HG02938 (cell line): Measurements from ENCODE around the gene ELMO3.

Experiments
- ATAC-seq: cut with Tn5 transposase; IDR thresholded peaks from one replicate; pipeline ENCODE4 v1.9.1; 2021; ENCODE audit warnings: mild to moderate bottlenecking, moderate library complexity; ENCODE audit not compliant: unreplicated experiment

The ELMO3 gene

DNA sequence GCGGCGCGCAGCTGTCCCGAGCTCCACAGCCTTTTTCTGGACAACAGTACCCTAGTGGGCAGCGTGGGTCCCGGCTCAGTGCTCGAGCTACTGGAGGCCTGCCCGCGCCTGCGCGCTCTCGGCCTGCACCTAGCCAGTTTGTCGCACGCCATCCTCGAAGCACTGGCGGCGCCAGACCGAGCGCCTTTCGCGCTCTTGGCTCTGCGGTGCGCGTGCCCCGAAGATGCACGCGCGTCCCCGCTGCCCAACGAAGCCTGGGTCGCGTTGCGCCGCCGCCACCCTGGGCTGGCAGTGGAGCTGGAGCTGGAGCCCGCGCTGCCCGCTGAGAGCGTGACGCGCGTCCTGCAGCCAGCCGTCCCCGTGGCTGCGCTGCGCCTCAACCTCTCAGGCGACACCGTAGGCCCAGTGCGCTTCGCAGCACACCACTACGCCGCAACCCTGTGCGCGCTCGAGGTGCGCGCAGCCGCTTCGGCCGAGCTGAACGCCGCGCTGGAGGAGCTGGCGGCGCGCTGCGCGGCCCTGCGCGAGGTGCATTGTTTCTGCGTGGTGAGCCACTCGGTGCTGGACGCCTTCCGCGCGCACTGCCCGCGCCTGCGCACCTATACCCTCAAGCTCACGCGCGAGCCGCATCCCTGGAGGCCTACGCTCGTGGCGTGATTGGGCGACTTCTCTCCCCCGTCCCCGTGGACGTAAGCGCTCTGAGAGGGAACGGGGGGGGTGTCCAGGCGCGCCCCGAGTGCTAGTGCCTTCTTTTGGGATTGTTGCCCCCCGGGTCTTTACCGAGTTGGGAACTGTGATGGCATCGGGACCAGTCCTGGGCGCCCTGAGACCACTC, 35.5 kb upstream of the ELMO3 start:
- no peak for ATAC-seq

DNA sequence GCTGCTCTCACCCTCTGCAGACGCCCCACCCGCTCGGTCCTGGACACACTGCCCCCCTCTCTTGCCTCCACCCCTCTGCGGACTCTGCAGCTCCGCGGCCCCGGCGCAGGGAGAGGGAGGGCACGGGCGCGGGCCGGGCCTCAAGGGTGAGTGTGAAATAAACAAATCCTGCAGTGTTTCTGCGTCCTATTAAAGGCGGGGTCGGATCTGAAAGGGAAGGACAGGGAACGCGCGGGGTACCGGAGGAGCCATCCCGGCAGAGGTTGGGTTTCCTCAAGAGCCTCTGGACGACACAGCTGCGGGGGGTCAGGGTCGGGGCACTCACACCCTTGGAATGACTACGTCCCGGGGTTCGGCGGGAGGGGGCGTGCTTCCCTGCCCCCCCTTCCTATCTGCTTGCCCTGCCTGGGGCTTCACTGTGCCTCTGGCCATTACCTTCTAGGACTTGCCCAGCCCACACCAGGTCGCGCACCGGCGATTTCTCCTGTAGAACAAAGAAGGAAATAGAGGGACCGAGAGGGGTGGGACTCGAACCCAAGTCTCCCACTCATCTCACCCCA, 34.9 kb upstream of the ELMO3 start:
- no peak for ATAC-seq

DNA sequence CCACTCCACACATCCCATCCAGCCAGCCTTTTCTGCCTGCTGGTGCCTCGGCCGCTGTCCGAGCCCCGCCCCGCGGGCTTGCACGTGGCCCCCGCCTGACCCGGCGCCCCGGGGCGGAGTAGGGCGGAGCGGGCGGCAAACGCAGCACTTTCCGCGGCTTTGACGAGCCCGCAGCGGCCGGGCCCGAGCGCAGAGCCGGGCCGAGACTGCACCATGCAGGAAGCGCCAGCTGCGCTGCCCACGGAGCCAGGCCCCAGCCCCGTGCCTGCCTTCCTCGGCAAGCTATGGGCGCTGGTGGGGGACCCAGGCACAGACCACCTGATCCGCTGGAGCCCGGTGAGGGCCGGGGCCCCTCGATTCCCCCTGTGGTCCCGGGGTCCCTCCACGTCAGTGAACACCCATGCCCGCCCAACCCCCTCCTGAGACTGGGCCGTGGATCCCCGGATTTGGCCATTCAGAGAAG, 34.3 kb upstream of the ELMO3 start, which contains the start of gene HSF4:
HSF4 (plus strand) TSS at position 147 of the 463 bp plus-strand sequence; CDS start at position 214, 67 bp downstream.
- no peak for ATAC-seq

DNA sequence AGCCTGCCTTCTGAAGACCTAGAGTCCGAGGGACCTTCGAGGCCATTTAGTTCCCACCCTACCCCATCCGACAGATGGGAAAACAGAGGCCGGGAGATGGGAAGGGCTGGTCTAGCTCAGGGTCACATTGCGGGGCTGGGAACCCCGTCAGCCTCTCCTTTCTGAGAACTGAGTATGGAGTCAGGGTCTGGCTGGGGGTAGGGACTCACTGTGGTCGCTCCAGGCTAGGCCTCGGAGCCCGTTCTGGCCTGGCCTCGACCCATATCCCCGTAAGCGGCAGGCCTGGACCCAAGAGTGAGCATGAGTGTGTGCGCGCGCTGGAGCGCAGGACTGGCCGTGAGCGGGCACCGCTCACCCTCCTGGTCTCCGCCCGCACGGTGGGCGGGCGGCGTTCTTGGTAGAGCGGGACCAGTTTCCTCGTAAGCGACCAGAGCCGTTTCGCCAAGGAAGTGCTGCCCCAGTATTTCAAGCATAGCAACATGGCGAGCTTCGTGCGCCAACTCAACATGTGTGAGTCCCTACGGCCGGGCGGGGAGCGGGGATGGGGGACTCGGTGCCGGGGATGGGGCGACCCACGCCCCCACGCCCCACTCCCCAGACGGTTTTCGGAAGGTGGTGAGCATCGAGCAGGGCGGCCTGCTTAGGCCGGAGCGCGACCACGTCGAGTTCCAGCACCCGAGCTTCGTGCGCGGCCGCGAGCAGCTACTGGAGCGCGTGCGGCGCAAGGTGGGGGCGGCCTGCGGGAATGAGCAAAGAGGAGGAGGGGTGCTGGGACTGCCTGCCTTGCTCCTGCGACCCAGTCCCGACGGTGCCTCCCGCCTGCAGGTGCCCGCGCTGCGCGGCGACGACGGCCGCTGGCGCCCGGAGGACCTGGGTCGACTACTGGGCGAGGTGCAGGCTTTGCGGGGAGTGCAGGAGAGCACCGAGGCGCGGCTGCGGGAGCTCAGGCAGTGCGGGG, 33.5 kb upstream of the ELMO3 start:
- ATAC-seq = no peak

DNA sequence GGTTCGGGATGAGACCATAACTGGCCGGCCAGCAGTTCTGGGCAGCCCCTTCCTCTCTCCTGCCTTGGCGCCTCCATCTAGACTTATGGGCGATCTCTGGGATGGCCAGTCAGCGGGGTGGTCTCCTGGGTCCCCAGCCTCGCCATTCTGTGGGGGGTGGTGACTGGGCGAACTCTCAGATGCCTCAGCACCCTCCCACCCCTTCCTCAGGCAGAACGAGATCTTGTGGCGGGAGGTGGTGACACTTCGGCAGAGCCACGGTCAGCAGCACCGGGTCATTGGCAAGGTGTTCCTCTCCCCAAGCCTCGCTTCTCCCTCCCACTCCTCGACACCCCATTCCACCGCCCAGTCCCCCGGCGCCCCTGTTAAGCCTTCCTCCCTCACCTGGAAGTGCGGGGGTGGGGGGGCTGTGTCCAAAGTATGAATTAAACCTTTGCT, 32.8 kb upstream of the ELMO3 start:
- ATAC-seq = no peak

DNA sequence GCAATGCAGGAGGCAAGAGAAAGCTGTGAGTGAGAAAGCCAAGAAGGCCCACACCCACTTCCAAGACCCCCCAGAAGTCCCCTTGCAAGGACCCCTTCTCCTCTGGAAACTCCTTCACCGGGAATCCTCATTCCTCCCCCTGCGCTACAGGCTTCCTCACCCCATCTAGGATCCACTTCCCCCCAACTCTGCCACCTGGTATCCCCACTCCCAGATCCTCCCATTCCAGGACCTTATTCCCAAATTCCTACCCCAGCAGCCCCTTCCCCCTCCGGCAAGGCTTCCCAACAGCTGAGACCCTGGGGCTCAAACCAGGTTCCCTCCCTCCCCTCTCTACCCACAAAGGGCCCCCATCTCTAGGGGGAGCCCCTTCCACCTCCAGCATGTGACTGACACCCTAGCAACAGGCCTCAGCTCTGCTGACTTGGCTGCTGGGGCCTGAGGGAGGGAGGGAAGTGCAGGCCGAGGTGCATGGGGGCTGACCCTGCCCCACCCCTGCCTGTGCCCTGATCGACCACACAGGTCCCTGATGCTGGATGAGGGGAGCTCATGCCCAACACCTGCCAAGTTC, 32.2 kb upstream of the ELMO3 start:
- no peak for ATAC-seq

DNA sequence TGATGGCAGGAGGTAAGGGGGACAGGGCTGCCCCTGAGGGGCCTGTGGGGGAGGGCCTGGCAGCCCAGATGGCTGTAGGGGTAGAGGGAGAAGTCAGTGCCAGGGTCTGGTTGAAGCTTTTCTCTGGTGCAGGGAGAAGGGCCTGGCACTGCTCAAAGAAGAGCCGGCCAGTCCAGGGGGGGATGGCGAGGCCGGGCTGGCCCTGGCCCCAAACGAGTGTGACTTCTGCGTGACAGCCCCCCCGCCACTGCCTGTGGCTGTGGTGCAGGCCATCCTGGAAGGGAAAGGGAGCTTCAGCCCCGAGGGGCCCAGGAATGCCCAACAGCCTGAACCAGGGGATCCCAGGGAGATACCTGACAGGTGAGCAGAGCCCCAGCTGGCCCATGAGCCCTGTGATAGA, 31.3 kb upstream of the ELMO3 start:
- no peak for ATAC-seq

DNA sequence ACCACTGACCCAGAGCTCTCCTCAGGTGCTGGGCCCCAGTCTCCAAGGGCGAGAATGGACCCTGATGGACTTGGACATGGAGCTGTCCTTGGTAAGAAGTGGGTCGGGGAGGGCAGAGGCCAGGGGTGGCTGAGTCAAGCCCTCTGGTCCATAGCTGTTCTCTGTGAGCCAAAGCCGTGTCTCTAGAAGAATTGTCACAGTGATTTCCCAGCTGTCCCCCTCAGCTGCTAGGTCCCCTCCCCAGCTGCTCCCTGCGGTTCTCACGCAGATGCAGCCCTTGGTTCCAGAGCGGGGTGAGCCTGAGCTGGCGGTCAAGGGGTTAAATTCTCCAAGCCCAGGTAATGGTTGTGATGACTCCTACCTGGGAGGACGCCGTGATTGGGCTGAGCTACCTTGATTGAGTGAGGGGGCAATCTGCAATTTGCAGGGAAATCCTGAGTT, 29.9 kb upstream of the ELMO3 start:
- no peak for ATAC-seq

DNA sequence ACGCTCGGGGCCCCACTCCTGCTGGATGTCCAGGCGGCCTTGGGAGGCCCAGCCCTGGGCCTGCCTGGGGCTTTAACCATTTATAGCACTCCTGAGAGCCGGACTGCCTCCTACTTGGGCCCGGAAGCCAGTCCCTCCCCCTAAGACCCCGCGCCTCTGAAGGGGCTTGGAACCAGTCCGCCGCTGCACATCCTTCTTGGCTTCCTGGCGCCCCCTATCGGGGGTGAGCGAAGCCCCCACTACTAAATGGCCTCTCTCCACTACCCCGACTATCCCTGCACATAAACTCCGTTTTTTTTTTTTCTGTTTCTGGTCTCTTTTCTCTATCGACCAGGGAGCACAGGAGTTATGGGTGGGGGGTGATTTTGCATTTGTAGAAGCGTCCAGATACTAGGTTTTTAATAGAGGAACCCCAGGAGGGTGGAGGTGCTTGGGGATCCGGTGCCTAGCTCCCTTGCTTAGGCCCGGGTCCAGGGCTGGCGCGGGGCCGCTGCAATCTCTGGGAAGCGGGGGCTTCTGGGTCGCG, 29.2 kb upstream of the ELMO3 start:
- ATAC-seq = no peak

DNA sequence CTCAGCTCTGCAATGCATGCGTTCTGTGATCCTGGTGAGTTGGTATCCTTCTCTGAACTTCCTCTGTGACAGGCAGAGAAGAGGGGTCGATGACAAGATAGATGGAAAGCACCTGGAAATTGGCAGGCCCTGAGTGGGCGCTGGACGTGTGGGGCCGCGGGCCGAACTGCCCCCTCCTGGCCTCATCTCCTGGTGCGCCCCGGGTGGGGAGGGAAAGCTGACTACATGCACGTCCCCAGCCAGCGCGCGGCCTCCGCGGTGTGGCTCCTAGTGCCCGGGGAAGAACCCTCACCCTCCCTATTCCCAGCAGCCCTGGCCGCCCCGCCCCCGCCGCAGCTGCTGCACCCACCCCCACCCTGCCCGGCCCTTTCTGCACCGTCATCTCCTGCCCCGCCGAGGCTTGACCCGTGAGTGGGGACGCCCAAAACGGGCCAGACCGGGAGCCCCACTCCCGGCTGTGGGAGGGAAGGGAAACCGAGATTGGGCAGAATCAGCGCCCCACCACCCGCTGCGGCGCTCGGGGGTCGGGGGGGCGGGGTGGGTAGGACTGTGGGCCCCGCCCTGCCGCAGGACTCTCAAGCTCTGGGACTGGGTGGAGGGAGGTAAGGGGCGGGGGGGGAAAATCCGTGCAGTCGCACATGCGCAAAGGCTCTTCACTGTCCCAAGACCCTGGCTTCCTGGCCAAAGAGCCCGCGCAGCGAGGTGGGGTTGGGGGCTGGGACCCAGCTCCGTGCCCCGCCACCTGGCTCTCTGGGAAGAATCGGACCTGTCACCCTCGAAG, 28.6 kb upstream of the ELMO3 start, which contains the start of gene NOL3:
NOL3 (plus strand) TSS at position 371 of the 781 bp plus-strand sequence.
- no peak for ATAC-seq

DNA sequence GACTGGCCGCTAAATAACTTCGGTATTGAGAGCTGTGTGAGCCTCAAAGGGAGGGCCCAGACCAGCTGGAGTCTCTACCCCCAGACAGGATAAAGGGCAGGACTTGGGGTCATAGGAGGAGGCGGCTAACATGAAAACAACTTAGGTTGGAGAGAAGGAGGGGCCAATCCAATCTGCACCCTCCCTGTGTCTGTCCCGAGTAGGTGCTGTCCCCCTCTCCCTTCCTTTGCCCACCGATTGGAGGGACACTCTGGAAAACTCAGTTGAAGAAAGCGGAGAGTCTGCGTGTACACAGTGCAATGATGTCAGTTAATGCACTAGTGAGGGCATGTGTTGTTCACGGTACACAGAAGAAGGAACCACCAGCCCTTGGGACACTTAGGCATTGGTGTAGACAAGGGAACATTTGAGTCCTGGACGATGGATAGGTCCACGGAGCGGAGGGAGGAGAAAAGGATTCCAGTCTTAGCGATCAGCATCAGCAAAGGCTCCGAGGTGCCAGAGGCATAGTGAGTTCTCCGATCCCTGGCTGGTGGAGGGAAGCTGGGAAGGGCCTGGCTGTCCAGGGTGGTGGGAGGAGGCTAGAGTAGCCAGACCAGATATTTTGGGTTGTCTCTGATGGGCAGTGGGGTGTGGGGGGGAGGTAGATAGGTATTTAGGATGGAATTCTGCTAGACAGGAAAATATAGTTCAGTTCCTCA, 27.8 kb upstream of the ELMO3 start:
- ATAC-seq = no peak

DNA sequence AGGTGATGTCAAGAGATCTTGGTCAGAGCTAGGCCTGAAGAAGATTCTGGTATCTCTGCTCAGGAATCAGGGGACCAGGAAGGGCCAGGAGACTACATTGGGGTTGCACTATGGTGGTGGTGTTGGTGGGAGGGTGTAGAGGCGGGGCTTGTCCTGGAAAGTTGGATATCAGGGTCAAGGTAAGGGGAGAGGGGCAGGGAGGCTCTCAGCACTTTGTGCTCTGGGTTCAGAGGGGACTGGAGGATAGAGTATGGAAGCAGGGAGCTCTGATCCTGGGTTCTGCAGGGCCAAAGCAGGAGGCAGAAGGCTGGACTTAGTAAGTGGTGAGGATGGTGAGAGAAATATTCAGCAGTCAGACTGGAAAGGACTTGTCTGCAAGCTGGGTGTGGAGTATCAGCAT, 25.6 kb upstream of the ELMO3 start:
- ATAC-seq = no peak

DNA sequence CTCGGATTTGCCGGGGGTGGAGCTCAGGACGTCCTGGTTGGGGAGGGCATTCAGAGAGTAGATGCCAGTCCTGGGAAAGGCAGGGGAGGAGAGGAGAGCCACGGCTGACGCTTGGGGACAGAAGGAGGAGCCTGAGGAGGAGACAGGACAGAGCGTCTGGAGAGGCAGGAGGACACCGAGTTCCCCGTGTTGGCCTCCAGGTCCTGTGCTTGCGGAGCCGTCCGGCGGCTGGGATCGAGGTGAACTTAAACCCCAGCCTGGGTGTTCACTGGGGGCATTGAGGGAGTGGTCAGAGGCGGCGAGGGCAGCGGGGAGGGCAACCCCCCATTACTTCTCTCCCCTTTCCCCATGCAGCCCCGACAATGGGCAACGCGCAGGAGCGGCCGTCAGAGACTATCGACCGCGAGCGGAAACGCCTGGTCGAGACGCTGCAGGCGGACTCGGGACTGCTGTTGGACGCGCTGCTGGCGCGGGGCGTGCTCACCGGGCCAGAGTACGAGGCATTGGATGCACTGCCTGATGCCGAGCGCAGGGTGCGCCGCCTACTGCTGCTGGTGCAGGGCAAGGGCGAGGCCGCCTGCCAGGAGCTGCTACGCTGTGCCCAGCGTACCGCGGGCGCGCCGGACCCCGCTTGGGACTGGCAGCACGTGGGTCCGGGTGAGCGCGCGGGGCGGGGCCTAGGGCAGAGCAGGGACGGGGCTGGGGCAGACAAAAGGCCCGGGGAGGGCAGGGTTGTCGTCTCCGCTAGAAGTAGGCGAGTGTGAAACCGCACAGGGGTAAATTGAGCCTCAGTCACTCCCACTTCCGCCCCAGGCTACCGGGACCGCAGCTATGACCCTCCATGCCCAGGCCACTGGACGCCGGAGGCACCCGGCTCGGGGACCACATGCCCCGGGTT, 24.9 kb upstream of the ELMO3 start:
- no peak for ATAC-seq

DNA sequence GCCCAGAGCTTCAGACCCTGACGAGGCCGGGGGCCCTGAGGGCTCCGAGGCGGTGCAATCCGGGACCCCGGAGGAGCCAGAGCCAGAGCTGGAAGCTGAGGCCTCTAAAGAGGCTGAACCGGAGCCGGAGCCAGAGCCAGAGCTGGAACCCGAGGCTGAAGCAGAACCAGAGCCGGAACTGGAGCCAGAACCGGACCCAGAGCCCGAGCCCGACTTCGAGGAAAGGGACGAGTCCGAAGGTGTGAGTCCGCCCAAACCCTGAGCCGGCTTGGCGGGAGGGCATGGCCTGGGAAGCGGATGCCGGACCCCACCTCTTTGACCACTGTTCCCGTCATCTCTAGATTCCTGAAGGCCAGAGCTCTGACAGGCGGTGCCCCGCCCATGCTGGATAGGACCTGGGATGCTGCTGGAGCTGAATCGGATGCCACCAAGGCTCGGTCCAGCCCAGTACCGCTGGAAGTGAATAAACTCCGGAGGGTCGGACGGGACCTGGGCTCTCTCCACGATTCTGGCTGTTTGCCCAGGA, 24.2 kb upstream of the ELMO3 start:
- ATAC-seq = no peak

DNA sequence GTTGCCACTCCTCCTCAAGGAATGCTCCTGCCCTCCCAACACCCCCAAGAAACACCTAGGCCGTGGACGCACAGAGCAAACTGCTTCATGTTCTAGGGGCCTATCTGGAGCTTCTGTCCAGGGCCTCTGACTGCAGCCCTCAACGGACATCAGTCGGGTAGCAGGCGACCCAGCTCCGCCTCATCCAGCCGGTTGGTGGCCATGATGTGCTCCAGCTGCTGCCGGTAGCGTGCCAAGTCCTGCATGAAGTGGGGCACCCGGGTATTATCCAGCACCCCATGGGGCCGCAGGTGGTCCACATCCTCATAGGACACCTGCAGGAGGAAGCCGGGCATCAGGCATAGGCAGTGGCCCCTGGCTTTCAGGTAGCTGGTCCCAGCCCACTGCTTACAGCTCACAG, 22.3 kb upstream of the ELMO3 start:
- ATAC-seq = no peak

DNA sequence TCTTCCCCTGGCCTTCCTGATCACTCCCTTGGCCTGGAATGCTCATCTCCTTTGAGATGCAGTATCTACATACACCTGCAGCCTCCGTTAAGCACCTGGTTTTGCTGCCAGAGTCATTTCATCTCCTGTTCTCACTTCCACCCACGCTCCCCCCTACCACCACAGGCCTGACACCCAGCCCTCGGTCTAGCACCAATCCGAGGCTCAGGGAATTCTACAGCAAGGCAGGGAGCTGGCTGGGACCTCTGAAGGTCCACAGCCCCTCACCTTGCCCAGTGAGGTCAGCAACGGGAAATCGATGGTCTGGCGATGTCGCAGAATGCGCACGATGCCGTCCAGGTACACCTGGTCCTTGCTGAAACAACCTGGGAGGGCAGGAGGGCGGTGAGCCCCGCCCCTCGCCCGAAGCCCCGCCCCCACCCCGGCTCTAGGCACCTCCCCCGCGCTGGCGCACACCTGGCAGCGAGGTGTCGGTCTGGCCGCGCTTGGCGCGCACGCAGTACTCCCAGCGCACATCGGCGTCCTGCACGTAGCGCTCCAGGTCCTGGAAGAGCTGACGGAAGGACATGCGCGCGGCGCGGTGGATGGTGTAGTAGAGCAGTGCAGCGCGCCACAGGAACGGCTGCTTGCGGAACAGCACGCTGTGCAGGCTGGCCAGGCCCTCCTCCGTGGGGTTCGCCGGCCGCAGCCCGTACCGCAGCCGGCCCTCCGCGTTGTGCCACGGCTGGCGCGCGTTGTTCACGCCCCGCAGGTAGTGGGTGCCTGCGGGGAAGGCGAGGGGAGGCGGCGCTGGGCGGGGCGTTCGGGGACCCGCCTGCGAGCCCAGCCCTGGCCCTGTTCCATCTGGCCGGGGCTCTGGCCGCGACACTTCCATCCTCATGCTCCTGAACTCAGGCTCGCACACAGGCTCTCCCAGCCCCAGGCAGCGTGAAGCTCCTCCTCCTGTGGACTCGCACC, 20.9 kb upstream of the ELMO3 start:
- no peak for ATAC-seq
